ENCODE results near the gene LRRC8D. TPM values are rescaled to one million over a fixed set of nuclear protein-coding genes. Genes with fewer than 3 reads are reported as not detected.

LRRC8D gene
- total RNA-seq, 1 experiment from 2014 or later, result 37.2 TPM

DNA sequence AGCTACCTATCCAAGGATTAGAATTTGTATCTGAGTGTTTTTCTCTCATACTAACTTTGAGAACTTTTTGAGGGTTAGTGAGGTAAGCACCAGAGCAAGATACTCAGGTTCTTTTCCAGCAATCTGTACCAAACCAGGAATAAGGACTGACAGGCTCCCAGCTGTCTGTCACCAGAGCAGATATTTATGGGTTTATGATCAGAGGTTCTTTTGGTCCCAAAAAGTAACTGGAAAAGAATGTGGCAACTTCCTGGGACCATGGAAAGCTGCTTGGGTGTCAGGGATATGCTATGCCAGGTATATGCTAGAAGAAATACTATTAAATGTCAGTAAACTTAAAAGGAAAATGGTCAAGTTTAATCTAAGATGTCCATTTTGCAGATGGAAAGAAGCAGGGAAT, 98.3 kb downstream of the LRRC8D start:
- Histone ChIP-seq H3K4me2 (ENCODE audit: insufficient read depth, insufficient read length, low read length) (no peak overlapping the region), H4K8ac (replicated peaks; ENCODE audit: insufficient read length, low read depth, low read length) (no peak overlapping the region), H3K23ac (ENCODE audit: insufficient read length, low read depth, low read length) (no peak overlapping the region), H3K4ac (ENCODE audit: low read depth, low read length) (no peak overlapping the region), H2BK5ac (ENCODE audit: insufficient read length, low read length) (no peak overlapping the region), H3K79me1 (ENCODE audit: insufficient read depth, low read depth, low read length, poor library complexity, severe bottlenecking) (no peaks in the 10 kb centered on the region), H2AFZ (ENCODE audit: low read length) (no peak overlapping the region), H3K23me2 (ENCODE audit: insufficient read length, low read depth, low read length, poor library complexity, severe bottlenecking) (no peaks in the 10 kb centered on the region), H3K9me3 (ENCODE audit: control insufficient read depth, low read depth, low read length) (peaks cover 5% of the 10 kb centered on the region), H3T11ph (ENCODE audit: low read length) (no peak overlapping the region), H2BK20ac (ENCODE audit: low read depth, low read length, poor library complexity, severe bottlenecking) (no peak overlapping the region), H4K91ac (ENCODE audit: insufficient read length, low read depth, low read length) (no peak overlapping the region), H3K14ac (ENCODE audit: insufficient read depth, low read length) (no peak overlapping the region), H2BK120ac (ENCODE audit: low read depth, low read length, poor library complexity, severe bottlenecking) (no peak overlapping the region), H3K27ac (ENCODE audit: insufficient read length, low read depth, low read length) (no peak overlapping the region), H2BK12ac (ENCODE audit: insufficient read length, low read depth, low read length) (no peak overlapping the region), H3K79me2 (ENCODE audit: insufficient read depth, low read length) (peaks cover 2% of the 10 kb centered on the region; the same call in 1 of the 2 replicates), H3K27me3 (ENCODE audit: insufficient read depth, low read length) (no peaks in the 10 kb centered on the region), H4K20me1 (ENCODE audit: control insufficient read depth, insufficient read depth, insufficient read length) (no peaks in the 10 kb centered on the region), H3K9ac (ENCODE audit: extremely low read depth, insufficient read length, low read length) (no peak overlapping the region), H3K4me1 (ENCODE audit: insufficient read depth, low read length) (peaks cover 12% of the 10 kb centered on the region), H3K18ac (ENCODE audit: insufficient read length, low read depth, low read length) (no peak overlapping the region), H2BK15ac (ENCODE audit: low read depth, low read length) (no peak overlapping the region), H3K56ac (ENCODE audit: insufficient read length, low read depth, low read length) (no peak overlapping the region), H2AK5ac (ENCODE audit: insufficient read length, low read length) (no peak overlapping the region), H4K5ac (ENCODE audit: insufficient read length, low read depth, low read length) (no peak overlapping the region)
- Mint-ChIP-seq H3K27ac (no peak overlapping the region; a peak in 1 of 7 replicates), H3K36me3 (ENCODE audit: insufficient read depth in 1 of 3, low read depth in 3 of 3) (peaks cover 23 to 35% (median 30%) of the 10 kb centered on the region in 3 experiments), H3K4me1 (peaks cover 26 to 37% of the 10 kb centered on the region in 2 experiments), H3K9me3 (peaks cover 9 to 20% of the 10 kb centered on the region in 2 experiments), H3K27me3 (ENCODE audit: low read depth) (no peaks in the 10 kb centered on the region), H3K4me3 (no peak overlapping the region)
- TF ChIP-seq, protein P1, sequence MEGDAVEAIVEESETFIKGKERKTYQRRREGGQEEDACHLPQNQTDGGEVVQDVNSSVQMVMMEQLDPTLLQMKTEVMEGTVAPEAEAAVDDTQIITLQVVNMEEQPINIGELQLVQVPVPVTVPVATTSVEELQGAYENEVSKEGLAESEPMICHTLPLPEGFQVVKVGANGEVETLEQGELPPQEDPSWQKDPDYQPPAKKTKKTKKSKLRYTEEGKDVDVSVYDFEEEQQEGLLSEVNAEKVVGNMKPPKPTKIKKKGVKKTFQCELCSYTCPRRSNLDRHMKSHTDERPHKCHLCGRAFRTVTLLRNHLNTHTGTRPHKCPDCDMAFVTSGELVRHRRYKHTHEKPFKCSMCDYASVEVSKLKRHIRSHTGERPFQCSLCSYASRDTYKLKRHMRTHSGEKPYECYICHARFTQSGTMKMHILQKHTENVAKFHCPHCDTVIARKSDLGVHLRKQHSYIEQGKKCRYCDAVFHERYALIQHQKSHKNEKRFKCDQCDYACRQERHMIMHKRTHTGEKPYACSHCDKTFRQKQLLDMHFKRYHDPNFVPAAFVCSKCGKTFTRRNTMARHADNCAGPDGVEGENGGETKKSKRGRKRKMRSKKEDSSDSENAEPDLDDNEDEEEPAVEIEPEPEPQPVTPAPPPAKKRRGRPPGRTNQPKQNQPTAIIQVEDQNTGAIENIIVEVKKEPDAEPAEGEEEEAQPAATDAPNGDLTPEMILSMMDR (conservative IDR thresholded peaks at IDR 0.05), result no peak
- DNase-seq, result no peak

All from H9 (cell line).